T-helper 1 cell treated with Interleukin-12 subunit alpha and Interleukin-12 subunit beta and Interleukin-4 antibody, amounts not matched to agents 30 μg/mL and 1 μg/mL, for 36 hours (primary cell): Measurements from ENCODE around the gene DNAJC1.

ENCODE experiments used
- H3K27ac Mint-ChIP-seq: one replicate; pipeline ENCODE4 v1.8.0; 2021; ENCODE audit warnings: mild to moderate bottlenecking, mixed read lengths
- H3K27me3 Mint-ChIP-seq: one replicate; pipeline ENCODE4 v1.8.0; 2021; ENCODE audit warnings: low read depth, mixed read lengths
- H3K36me3 Mint-ChIP-seq: one replicate; pipeline ENCODE4 v1.8.0; 2021; ENCODE audit warnings: low read depth, mixed read lengths
- H3K4me1 Mint-ChIP-seq: one replicate; pipeline ENCODE4 v1.8.0; 2021; ENCODE audit warnings: low read depth, mixed read lengths
- H3K4me3 Mint-ChIP-seq: one replicate; pipeline ENCODE4 v1.8.0; 2021; ENCODE audit warnings: mild to moderate bottlenecking, moderate library complexity, mixed read lengths
- H3K9me3 Mint-ChIP-seq: one replicate; pipeline ENCODE4 v1.8.0; 2021; ENCODE audit warnings: mixed read lengths

DNAJC1 gene

GRCh38 chr10:21989453-21990154 lies 13.9 kb downstream of the DNAJC1 start:
- peaks cover 5% of the 10 kb centered on the region for H3K36me3 Mint-ChIP-seq
- H3K27me3 Mint-ChIP-seq, result no peaks in the 10 kb centered on the region
- no peak overlapping the region for H3K27ac Mint-ChIP-seq
- H3K9me3 Mint-ChIP-seq, result peaks cover 4% of the 10 kb centered on the region
- peaks cover 7% of the 10 kb centered on the region for H3K4me1 Mint-ChIP-seq
- H3K4me3 Mint-ChIP-seq, result no peak overlapping the region

- Mint-ChIP-seq H3K36me3 (peaks cover 5% of the 10 kb centered on the region), H3K4me3 (no peak overlapping the region), H3K27ac (no peak overlapping the region), H3K9me3 (peaks cover 4% of the 10 kb centered on the region), H3K27me3 (no peaks in the 10 kb centered on the region), H3K4me1 (peaks cover 2% of the 10 kb centered on the region)
Measured at GRCh38 chr10:21985541-21985940, 18.0 kb downstream of the DNAJC1 start.

GRCh38 chr10:21981118-21981517 lies 22.4 kb downstream of the DNAJC1 start:
- peaks cover under 1% of the 10 kb centered on the region for H3K36me3 Mint-ChIP-seq
- H3K4me3 Mint-ChIP-seq, result no peak overlapping the region
- H3K27ac Mint-ChIP-seq, result no peak overlapping the region
- peaks cover under 1% of the 10 kb centered on the region for H3K9me3 Mint-ChIP-seq
- no peaks in the 10 kb centered on the region for H3K27me3 Mint-ChIP-seq
- peaks cover 2% of the 10 kb centered on the region for H3K4me1 Mint-ChIP-seq

- Mint-ChIP-seq H3K27me3 (no peaks in the 10 kb centered on the region), H3K9me3 (no peaks in the 10 kb centered on the region), H3K4me3 (no peak overlapping the region), H3K36me3 (no peaks in the 10 kb centered on the region), H3K27ac (no peak overlapping the region), H3K4me1 (peaks cover 2% of the 10 kb centered on the region)
Measured at GRCh38 chr10:21980691-21981090, 22.8 kb downstream of the DNAJC1 start.

- H3K9me3 Mint-ChIP-seq, result no peaks in the 10 kb centered on the region
- H3K27ac Mint-ChIP-seq, result no peak overlapping the region
- H3K36me3 Mint-ChIP-seq, result no peaks in the 10 kb centered on the region
- H3K4me3 Mint-ChIP-seq, result no peak overlapping the region
- peaks cover 2% of the 10 kb centered on the region for H3K4me1 Mint-ChIP-seq
- no peaks in the 10 kb centered on the region for H3K27me3 Mint-ChIP-seq
Measured at GRCh38 chr10:21978191-21978862, 25.2 kb downstream of the DNAJC1 start.

- Mint-ChIP-seq H3K4me3 (no peak overlapping the region), H3K27ac (no peak overlapping the region), H3K9me3 (no peaks in the 10 kb centered on the region), H3K4me1 (peaks cover 4% of the 10 kb centered on the region), H3K27me3 (no peaks in the 10 kb centered on the region), H3K36me3 (no peaks in the 10 kb centered on the region)
Measured at GRCh38 chr10:21976739-21977138, 26.8 kb downstream of the DNAJC1 start.

GRCh38 chr10:21976280-21976679 lies 27.2 kb downstream of the DNAJC1 start:
- H3K36me3 Mint-ChIP-seq, result no peaks in the 10 kb centered on the region
- H3K4me1 Mint-ChIP-seq, result peaks cover 4% of the 10 kb centered on the region

GRCh38 chr10:21975378-21975990 lies 28.0 kb downstream of the DNAJC1 start:
- no peaks in the 10 kb centered on the region for H3K27me3 Mint-ChIP-seq
- no peaks in the 10 kb centered on the region for H3K36me3 Mint-ChIP-seq
- no peaks in the 10 kb centered on the region for H3K9me3 Mint-ChIP-seq
- H3K4me1 Mint-ChIP-seq, result peaks cover 4% of the 10 kb centered on the region
- no peak overlapping the region for H3K27ac Mint-ChIP-seq
- no peak overlapping the region for H3K4me3 Mint-ChIP-seq

More at GRCh38 chr10:21976280-21976679, 27.2 kb downstream of the DNAJC1 start:
- no peak overlapping the region for H3K4me3 Mint-ChIP-seq
- no peaks in the 10 kb centered on the region for H3K9me3 Mint-ChIP-seq
- no peak overlapping the region for H3K27ac Mint-ChIP-seq
- no peaks in the 10 kb centered on the region for H3K27me3 Mint-ChIP-seq

GRCh38 chr10:21972584-21972983 lies 30.9 kb downstream of the DNAJC1 start:
- Mint-ChIP-seq H3K27ac (no peak overlapping the region), H3K4me3 (no peak overlapping the region)

GRCh38 chr10:21969326-21970287 lies 33.9 kb downstream of the DNAJC1 start:
- no peak overlapping the region for H3K4me3 Mint-ChIP-seq
- peaks cover 2% of the 10 kb centered on the region for H3K4me1 Mint-ChIP-seq
- no peak overlapping the region for H3K27ac Mint-ChIP-seq
- peaks cover 10% of the 10 kb centered on the region for H3K9me3 Mint-ChIP-seq
- H3K27me3 Mint-ChIP-seq, result no peaks in the 10 kb centered on the region
- peaks cover 4% of the 10 kb centered on the region for H3K36me3 Mint-ChIP-seq

More at GRCh38 chr10:21972584-21972983, 30.9 kb downstream of the DNAJC1 start:
- no peaks in the 10 kb centered on the region for H3K9me3 Mint-ChIP-seq
- H3K27me3 Mint-ChIP-seq, result no peaks in the 10 kb centered on the region
- no peaks in the 10 kb centered on the region for H3K36me3 Mint-ChIP-seq
- H3K4me1 Mint-ChIP-seq, result peaks cover 2% of the 10 kb centered on the region

- H3K27ac Mint-ChIP-seq, result no peak overlapping the region
- peaks cover 4% of the 10 kb centered on the region for H3K36me3 Mint-ChIP-seq
- H3K4me3 Mint-ChIP-seq, result no peak overlapping the region
- H3K27me3 Mint-ChIP-seq, result no peaks in the 10 kb centered on the region
- H3K9me3 Mint-ChIP-seq, result peaks cover 10% of the 10 kb centered on the region
- H3K4me1 Mint-ChIP-seq, result peaks cover 3% of the 10 kb centered on the region
Measured at GRCh38 chr10:21964983-21965665, 38.4 kb downstream of the DNAJC1 start.

GRCh38 chr10:21962358-21962757 lies 41.2 kb downstream of the DNAJC1 start:
- Mint-ChIP-seq H3K4me3 (no peak overlapping the region), H3K4me1 (peaks cover 5% of the 10 kb centered on the region), H3K9me3 (peaks cover 10% of the 10 kb centered on the region), H3K36me3 (peaks cover 4% of the 10 kb centered on the region), H3K27me3 (no peaks in the 10 kb centered on the region), H3K27ac (no peak overlapping the region)

GRCh38 chr10:21961847-21962246 lies 41.7 kb downstream of the DNAJC1 start:
- H3K27ac Mint-ChIP-seq, result no peak overlapping the region

GRCh38 chr10:21959998-21960397 lies 43.5 kb downstream of the DNAJC1 start:
- Mint-ChIP-seq H3K9me3 (peaks cover 4% of the 10 kb centered on the region), H3K4me3 (no peak overlapping the region), H3K27me3 (no peaks in the 10 kb centered on the region), H3K27ac (no peak overlapping the region), H3K36me3 (no peaks in the 10 kb centered on the region), H3K4me1 (peaks cover 5% of the 10 kb centered on the region)

More at GRCh38 chr10:21961847-21962246, 41.7 kb downstream of the DNAJC1 start:
- H3K4me3 Mint-ChIP-seq, result no peak overlapping the region
- peaks cover 10% of the 10 kb centered on the region for H3K9me3 Mint-ChIP-seq
- H3K36me3 Mint-ChIP-seq, result peaks cover 4% of the 10 kb centered on the region
- peaks cover 5% of the 10 kb centered on the region for H3K4me1 Mint-ChIP-seq
- H3K27me3 Mint-ChIP-seq, result no peaks in the 10 kb centered on the region
